RWPE2 (cell line): ENCODE results near the gene NEDD8.

Experiments
- ATAC-seq: fragments of 200-7000 bp; cut with Tn5 transposase; 3 replicates; pipeline ENCODE4 v1.9.1; 2021; ENCODE audit warnings: low read depth
- DNase-seq: peaks from one replicate; pipeline ENCODE4 v3.0.0-alpha.2; 2020; ENCODE audit warnings: low spot score
- H3K27ac ChIP-seq: fragments of 450-650 bp; 2 replicates; pipeline ENCODE4 v1.5.1; 2017; ENCODE audit warnings: mild to moderate bottlenecking; ENCODE audit not compliant: poor library complexity, severe bottlenecking
- H3K27me3 ChIP-seq: fragments of 250-450 bp; sonication (Bioruptor Pico); 2 replicates; pipeline ENCODE4 v1.5.1; 2021; ENCODE audit warnings: mild to moderate bottlenecking, moderate library complexity; ENCODE audit not compliant: insufficient read depth, poor library complexity, severe bottlenecking
- H3K36me3 ChIP-seq: fragments of 250-450 bp; sonication (Bioruptor Pico); 2 replicates; pipeline ENCODE4 v1.5.1; 2020; ENCODE audit warnings: low read depth, mild to moderate bottlenecking, moderate library complexity
- H3K4me1 ChIP-seq: fragments of 250-450 bp; sonication (Bioruptor Pico); 2 replicates; pipeline ENCODE4 v1.5.1; 2021; ENCODE audit warnings: mild to moderate bottlenecking, moderate library complexity; ENCODE audit not compliant: insufficient read depth, poor library complexity, severe bottlenecking
- H3K4me3 ChIP-seq: fragments of 250-450 bp; sonication (Bioruptor Pico); 2 replicates; pipeline ENCODE4 v1.5.1; 2021; ENCODE audit warnings: mild to moderate bottlenecking, moderate library complexity; ENCODE audit not compliant: severe bottlenecking
- H3K9me3 ChIP-seq: fragments of 250-450 bp; sonication (Bioruptor Pico); 2 replicates; pipeline ENCODE4 v1.5.1; 2021; ENCODE audit warnings: mild to moderate bottlenecking, moderate library complexity; ENCODE audit not compliant: severe bottlenecking
- TF ChIP-seq, protein P1 (sequence below): fragments of 450-650 bp; IDR thresholded peaks from one replicate; pipeline ENCODE4 v1.5.1; 2017; ENCODE audit warnings: mild to moderate bottlenecking, moderate library complexity; ENCODE audit not compliant: poor library complexity, severe bottlenecking

The NEDD8 gene

DNA sequence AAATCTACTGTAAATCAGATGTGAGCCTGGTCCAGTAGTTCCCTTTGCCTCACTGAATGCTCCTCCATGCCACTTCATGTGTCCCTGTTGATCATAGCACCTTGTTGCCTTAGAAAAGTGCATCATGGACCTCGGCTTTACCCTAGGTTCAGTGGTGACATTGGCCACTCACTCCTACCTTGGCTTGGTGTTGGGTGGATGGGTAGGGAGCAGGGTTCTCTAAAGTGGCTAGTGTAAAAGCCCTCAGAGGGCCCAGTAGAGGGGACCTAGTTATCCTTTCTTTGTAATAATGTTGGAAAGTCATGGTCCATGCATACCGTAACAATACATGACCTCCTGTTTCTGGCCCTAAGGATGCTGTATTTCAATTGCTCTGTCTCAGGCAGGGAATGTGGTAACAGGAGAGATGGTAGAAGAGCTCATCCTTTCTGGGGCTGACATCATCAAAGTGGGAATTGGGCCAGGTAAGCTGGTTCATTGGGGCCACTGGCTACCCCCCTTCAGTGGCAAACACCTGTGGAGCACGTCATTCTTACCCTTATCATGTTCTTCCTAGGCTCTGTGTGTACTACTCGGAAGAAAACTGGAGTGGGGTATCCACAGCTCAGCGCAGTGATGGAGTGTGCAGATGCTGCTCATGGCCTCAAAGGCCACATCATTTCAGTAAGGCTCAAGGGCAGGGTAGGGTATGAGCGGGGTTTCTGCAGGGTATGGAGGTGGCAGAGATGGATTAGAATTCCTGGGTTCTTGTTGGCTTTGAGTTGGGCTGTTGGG, 4.7 kb upstream of the NEDD8 start:
- ATAC-seq (no peak), DNase-seq (no peak)
- TF ChIP-seq, protein P1, sequence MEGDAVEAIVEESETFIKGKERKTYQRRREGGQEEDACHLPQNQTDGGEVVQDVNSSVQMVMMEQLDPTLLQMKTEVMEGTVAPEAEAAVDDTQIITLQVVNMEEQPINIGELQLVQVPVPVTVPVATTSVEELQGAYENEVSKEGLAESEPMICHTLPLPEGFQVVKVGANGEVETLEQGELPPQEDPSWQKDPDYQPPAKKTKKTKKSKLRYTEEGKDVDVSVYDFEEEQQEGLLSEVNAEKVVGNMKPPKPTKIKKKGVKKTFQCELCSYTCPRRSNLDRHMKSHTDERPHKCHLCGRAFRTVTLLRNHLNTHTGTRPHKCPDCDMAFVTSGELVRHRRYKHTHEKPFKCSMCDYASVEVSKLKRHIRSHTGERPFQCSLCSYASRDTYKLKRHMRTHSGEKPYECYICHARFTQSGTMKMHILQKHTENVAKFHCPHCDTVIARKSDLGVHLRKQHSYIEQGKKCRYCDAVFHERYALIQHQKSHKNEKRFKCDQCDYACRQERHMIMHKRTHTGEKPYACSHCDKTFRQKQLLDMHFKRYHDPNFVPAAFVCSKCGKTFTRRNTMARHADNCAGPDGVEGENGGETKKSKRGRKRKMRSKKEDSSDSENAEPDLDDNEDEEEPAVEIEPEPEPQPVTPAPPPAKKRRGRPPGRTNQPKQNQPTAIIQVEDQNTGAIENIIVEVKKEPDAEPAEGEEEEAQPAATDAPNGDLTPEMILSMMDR, result no peak
- H3K27me3 ChIP-seq, result no peaks in the 10 kb centered on the region
- H3K36me3 ChIP-seq, result peaks cover 83% of the 10 kb centered on the region
- H3K9me3 ChIP-seq, result no peaks in the 10 kb centered on the region
- H3K27ac ChIP-seq, result no peak overlapping the region
- H3K4me1 ChIP-seq, result peaks cover 24% of the 10 kb centered on the region
- H3K4me3 ChIP-seq, result no peak overlapping the region

DNA sequence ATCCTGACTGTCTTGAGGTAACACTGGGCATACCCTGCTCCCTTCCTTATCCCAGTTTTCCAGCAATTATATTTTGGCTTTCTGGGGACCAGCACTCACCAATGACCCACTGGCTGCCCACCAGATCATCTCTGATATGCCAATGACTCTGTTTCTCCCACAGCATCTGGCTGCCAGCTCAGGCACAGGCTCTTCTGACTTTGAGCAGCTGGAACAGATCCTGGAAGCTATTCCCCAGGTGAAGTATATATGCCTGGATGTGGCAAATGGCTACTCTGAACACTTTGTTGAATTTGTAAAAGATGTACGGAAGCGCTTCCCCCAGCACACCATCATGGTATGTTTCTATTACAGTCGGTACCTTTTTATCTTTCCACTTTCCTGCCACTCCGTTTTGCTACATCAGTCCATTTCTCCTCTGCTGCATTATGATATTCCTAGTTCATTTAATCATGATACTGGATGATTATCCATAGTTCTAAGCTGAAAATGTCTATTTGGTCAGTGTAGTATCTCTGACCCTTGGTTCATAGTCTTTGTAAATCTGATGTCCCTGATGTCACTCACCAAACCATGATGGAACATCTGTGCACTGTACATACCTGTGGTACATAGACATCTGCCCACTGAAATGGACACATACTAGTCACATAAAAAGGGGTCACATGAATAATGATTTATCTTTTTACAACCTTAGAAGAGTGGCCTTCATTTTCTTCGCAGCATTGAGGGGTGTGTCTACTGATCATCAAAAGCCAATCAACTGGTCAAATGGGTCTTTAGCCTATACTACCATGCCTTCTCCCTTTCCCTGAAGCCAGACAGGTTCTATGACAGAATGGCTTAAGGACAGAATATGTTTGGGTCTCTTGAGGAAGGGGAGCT, 3.9 kb upstream of the NEDD8 start:
- Histone ChIP-seq H3K36me3 (peaks cover 79% of the 10 kb centered on the region), H3K4me1 (peaks cover 23% of the 10 kb centered on the region)

DNA sequence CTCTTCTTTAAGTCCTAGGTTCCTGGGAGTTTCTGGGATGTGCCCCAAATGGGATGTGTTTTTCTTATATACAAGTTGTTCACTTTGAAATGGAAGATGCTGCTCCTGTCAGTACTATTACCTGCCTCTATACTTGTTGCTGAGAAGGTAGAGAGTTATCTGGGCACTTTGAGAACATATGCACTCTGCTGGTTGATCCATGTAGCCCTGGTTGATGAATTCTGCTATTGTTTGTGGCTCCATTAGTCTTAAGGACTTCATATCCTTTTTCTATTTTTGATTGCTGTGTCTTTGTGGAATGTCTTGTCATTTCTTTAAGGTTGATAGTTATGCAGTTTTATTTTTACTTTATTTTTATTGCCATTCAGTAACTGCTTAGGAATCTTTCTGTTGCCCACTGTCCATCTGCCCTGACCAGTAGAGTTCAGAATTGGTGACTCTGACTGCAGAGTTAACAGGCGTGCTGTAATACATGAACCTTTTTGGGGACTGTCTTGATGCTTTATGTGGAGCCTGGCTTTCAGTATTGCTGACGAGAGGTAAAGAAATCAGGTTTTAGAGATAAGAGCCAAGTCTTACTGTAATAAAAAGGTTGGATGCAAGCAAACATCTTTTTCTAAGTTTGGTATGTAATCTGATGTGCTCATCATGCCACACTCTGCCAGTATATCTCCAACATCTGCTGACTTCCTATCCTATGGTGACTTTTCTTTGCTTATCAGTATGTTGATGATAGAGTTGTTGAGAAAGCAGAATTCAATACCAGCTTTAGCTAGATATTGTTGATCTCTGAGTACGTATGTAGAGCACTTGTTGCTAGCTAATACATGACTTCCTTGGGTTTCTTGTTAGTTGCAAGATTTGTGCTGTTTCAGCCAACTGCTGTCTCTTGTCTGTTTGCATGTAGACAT, 2.2 kb upstream of the NEDD8 start:
- DNase-seq (no peak), ATAC-seq (no peak)
- no peak overlapping the region for H3K27ac ChIP-seq
- H3K4me3 ChIP-seq, result no peak overlapping the region
- peaks cover 20% of the 10 kb centered on the region for H3K4me1 ChIP-seq
- H3K36me3 ChIP-seq, result peaks cover 71% of the 10 kb centered on the region
- no peaks in the 10 kb centered on the region for H3K9me3 ChIP-seq
- TF ChIP-seq, protein P1, result no peak
- H3K27me3 ChIP-seq, result no peaks in the 10 kb centered on the region

More for the DNA sequence above, 3.9 kb upstream of the NEDD8 start:
- Histone ChIP-seq H3K4me3 (no peak overlapping the region), H3K27ac (no peak overlapping the region), H3K9me3 (no peaks in the 10 kb centered on the region), H3K27me3 (no peaks in the 10 kb centered on the region)
- DNase-seq, result no peak
- TF ChIP-seq, protein P1, result no peak
- no peak for ATAC-seq

DNA sequence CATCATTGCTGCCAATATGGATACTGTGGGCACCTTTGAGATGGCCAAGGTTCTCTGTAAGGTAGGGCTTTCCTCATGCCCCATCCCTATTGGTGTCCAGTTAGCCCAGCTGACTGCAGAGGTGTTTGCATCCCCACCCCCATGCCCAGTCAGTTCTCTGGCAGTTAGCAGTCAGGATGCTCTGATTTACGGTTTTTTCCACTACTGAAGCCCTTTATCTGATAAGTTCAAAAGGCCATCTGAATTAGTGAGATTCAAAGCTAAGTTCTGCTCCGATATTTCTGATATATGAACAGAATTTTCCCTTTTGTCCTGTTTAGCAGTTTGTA, 1.3 kb upstream of the NEDD8 start:
- Histone ChIP-seq H3K36me3 (peaks cover 68% of the 10 kb centered on the region), H3K4me3 (peak overlapping the region; percentile 67), H3K4me1 (peaks cover 21% of the 10 kb centered on the region), H3K27me3 (no peaks in the 10 kb centered on the region), H3K9me3 (no peaks in the 10 kb centered on the region), H3K27ac (peak overlapping the region; percentile 76)
- no peak for ATAC-seq
- TF ChIP-seq, protein P1, result no peak
- no peak for DNase-seq
